LNCAP (cell line): ENCODE measurements around the gene PRSS21.

Experiments used
- CTCF ChIP-seq: fragments of 450-650 bp; IDR thresholded peaks from 2 replicates; pipeline ENCODE4 v1.5.1; 2017; ENCODE audit warnings: mild to moderate bottlenecking

PRSS21 gene

DNA sequence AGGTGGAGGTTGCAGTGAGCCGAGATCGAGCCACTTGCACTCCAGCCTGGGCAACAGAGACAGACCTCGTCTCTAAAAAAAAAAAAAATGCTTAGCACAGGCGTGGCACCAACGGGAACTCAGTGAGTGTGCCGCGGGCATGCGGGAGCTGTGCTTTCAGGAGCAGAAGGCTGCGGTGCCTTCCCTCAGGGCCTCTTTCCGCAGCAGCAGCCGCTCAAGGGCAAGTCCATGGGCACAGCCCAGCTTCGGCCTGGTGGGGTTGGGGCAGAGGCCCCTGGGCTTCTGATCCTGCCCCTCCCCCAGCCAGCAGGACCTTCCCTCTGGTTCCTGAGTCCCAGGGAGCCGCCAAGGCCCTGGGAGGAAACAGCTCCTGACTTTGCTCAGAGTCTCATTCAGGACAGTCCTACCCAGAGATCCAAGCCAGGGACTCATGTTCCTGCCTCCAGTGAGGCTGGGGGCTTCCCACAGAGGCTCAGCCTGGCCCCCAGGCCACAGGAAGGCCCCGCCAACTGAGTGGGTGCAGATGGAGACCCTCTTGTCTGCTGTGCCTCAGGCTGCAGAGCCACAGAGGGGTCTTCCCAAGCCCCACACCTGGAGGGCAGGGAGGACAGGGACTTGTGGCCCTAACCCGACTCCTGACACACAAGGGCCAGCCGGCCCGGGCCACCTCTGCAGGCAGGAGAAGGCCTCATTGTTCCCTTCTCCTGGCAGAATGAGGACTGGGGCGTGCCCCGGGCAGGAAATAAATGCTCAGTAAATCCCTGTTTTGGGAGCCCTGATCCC, 9.7 kb downstream of the PRSS21 start:
- TF ChIP-seq CTCF, result no peak

DNA sequence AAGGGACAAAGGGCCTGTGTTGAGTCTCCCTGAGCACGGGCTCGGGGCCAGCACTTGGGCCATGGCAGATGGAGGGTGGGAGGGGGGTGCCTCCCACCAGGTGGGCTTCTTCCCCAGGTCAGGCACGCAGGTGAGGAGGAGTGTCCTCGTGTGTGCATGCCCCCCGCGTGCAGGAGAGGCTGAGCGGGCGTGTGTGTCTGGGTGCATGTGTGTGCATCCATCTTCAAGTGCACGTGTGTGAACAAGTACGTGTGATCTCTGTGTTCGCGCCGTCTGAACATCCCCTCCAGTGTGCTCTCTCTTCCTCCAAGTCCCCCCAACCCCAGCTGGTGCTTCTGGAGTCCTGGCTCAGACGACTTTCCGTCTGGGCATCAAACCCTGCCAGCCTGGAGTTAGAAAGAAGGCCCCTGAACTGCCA, 10.3 kb downstream of the PRSS21 start:
- TF ChIP-seq CTCF, result no peak

DNA sequence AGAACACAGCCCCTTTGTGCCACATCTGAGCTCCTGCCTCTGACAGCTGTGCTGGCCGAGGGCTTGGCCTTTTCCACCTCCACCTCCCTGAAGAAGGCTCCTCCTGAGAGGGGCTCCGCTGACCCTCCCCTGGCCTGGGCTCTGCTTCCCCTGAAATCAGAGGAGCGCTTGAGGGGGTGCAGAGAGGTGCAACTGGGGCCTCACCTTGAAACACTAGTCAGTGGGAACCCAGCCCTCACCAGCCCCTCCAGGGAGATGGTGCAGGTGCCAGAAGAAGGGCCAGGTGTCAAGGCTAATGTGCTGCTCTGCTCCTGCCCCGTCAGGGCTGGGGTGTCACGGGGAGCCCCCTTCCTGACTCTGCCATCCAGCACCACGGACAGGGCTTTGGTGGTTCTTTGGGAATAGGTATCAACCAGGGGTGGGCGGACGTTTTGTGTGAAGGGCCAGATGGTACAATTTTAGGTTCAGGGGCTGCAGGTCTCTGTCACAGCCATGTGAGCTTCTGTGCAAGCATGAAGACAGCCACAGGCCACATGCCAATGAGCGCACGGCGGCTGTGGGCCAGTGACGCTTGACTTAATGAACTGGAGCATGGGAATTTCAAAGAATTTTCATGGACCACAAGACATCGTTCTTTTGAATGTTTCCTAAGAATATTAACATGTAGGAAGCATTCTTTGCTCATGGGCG, 10.9 kb downstream of the PRSS21 start:
- TF ChIP-seq CTCF, result no peak

GRCh38 chr16:2828521-2828840, 11.4 kb downstream of the PRSS21 start:
- TF ChIP-seq CTCF, result no peak

DNA sequence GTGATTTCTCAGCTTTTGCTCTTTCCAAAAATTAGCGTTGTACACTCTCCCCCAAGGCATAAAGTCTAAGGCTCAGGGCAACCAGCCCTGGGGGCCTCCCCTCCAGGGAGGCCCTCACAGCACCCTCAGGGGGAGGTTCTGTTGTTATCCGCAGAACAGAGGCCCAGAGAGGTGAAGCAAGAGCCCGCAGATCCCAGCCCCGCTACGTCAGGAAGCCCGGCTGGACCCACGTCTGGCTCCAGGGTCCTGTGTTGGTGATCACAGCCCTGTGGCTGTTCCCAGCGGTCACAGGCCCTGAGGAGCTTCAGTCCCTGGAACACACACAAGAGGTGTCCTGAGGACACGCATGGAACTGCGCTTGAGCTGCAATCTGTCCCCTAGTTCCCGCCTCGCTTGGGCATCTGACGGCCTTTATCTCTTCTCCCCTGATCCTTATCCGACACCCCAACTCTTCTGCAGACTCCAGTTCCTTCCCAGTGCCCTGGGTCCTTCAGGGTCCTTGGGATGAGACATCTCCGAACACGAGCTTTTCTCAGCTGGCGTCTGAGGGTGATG, 11.9 kb downstream of the PRSS21 start:
- TF ChIP-seq CTCF, result no peak

DNA sequence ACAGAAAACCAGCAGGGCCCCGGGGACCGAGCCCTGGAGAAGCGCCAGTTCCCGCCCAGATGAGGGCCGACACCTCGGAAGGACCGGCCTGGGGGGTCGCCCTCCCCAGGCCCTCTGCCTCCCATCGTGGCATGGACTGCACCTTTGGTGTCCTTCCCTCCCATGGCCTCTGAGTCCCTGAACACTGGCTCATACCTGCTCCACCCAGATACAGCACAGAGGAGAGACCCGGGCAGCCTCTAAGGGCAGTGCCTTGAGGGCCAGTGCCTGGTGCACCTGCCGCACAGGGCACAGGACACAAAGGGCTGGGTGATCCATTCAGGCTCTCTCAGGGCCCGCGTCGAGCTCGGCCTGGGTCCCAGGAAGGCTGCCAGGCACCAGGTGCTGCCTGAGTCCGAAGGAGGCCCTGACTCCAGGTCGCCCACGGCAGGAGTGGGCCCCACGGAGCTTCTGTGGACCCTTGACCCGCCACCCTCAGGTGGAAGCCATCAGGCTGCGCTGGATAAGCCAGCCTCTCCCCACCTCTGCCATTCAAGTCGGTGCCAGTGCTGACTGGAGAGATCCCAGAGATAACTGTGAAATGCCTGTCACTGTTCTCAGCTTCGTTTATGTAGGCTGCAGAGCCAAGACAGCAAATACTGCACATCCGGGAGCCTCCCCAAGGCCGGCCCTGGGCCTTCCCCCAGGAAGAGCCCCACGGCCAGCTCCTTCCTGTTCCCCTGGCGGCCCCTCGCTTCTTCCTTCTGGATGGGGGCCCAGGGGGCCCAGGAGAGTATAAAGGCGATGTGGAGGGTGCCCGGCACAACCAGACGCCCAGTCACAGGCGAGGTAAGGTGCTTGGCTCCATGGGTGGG, 12.7 kb downstream of the PRSS21 start, which contains the start of gene ZG16B:
TSS of gene ZG16B (plus strand) at position 803 of the 854 bp plus-strand sequence. CDS start 139 bp downstream, outside the sequence.
- no peak for TF ChIP-seq CTCF

- no peak for TF ChIP-seq CTCF
Measured at GRCh38 chr16:2830355-2830695, 13.3 kb downstream of the PRSS21 start.
